Coronary artery (tissue), 2 donors: ENCODE data around the gene AGTRAP.

Experiments used
- DNase-seq: peaks from one replicate; pipeline ENCODE4 v3.0.0-alpha.2; 2017; ENCODE audit warnings: low spot score
- H3K27ac ChIP-seq, 2 donors: fragments of 200-600 bp; sonication (generic); one replicate each; pipeline ENCODE4 v1.5.1; 2016 to 2019
- H3K4me3 ChIP-seq: fragments of 200-600 bp; sonication (generic); 2 replicates; pipeline ENCODE4 v1.5.1; 2016; ENCODE audit warnings: mild to moderate bottlenecking, moderate library complexity
- CTCF ChIP-seq: fragments of 200-600 bp; sonication (generic); IDR thresholded peaks from one replicate; pipeline ENCODE4 v1.5.1; 2019; ENCODE audit warnings: antibody characterized with exemption

AGTRAP gene

GRCh38 chr1:11719313-11720032, 16.5 kb upstream of the AGTRAP start:
- Histone ChIP-seq H3K4me3 (peak overlapping the region; percentile 67), H3K27ac (peak overlapping the region in 1 of 2 donors; percentile 72)
- TF ChIP-seq CTCF: peak; percentile 78
- peak; percentile 84 for DNase-seq

- no peak overlapping the region for H3K27ac ChIP-seq
- DNase-seq: no peak
- H3K4me3 ChIP-seq: no peak overlapping the region
- no peak for TF ChIP-seq CTCF
Measured at GRCh38 chr1:11720033-11720376, 15.9 kb upstream of the AGTRAP start.

GRCh38 chr1:11720525-11720924, 15.4 kb upstream of the AGTRAP start:
- no peak for DNase-seq
- TF ChIP-seq CTCF: no peak

GRCh38 chr1:11721311-11721710, 14.6 kb upstream of the AGTRAP start:
- Histone ChIP-seq H3K4me3 (no peak overlapping the region), H3K27ac (no peak overlapping the region)
- no peak for DNase-seq
- no peak for TF ChIP-seq CTCF

More at GRCh38 chr1:11720525-11720924, 15.4 kb upstream of the AGTRAP start:
- no peak overlapping the region for H3K4me3 ChIP-seq
- H3K27ac ChIP-seq: no peak overlapping the region

GRCh38 chr1:11722538-11722937, 13.4 kb upstream of the AGTRAP start:
- Histone ChIP-seq H3K4me3 (no peak overlapping the region), H3K27ac (no peak overlapping the region)
- DNase-seq: no peak
- no peak for TF ChIP-seq CTCF

- DNase-seq: no peak
- Histone ChIP-seq H3K27ac (no peak overlapping the region), H3K4me3 (no peak overlapping the region)
- TF ChIP-seq CTCF: no peak
Measured at GRCh38 chr1:11725616-11726015, 10.3 kb upstream of the AGTRAP start.

- H3K27ac ChIP-seq: no peak overlapping the region
- DNase-seq: no peak
- H3K4me3 ChIP-seq: no peak overlapping the region
- TF ChIP-seq CTCF: no peak
Measured at GRCh38 chr1:11727119-11727518, 8.8 kb upstream of the AGTRAP start.
